Prostate gland (tissue), 2 donors: ENCODE data around the gene ADGRB3.

Source experiments
- CTCF ChIP-seq, 4 experiments: fragments of 200-600 bp in 2 of 4; fragments of 450-650 bp in 2 of 4; sonication (generic) in 2 of 4; IDR thresholded peaks; 1 replicate in 3 of 4; 2 replicates in 1 of 4; pipeline ENCODE4 v1.5.1; 2016 to 2019; ENCODE audit warnings: antibody characterized with exemption in 4 of 4, mild to moderate bottlenecking in 2 of 4, moderate library complexity in 2 of 4
- POLR2AphosphoS5 ChIP-seq: sonication (generic); formaldehyde crosslinking; IDR thresholded peaks from one replicate; pipeline ENCODE4 v1.6.1; 2017; ENCODE audit warnings: antibody characterized with exemption

- TF ChIP-seq CTCF (IDR thresholded peaks at IDR 0.05) (no peak), POLR2AphosphoS5 (no peak)
These were observed 676.8 kb downstream of the ADGRB3 start for GRCh38 chr6:69311888-69312287.
